ENCODE results near the gene ABI3BP. TPM values are rescaled to one million over a fixed set of nuclear protein-coding genes. Genes with fewer than 3 reads are reported as not detected.
"Not testable (repeated sequence)": the region's sequence is repeated elsewhere in the genome, so short reads cannot be mapped to it uniquely, and the experiment has no call there.

ABI3BP gene
- 0.10 TPM in 1 of 2 replicates, not detected in the other for total RNA-seq (2014; rRNA removed; shearing (Covaris generic); ENCODE audit: low replicate concordance)

GRCh38 chr3:100993309-100993708, at the start of gene ABI3BP:
ABI3BP (minus strand) TSS chr3:100993421; CDS start chr3:100993384, 37 bp downstream.
- in situ Hi-C loops (cut with HindIII; ENCODE audit: low pct_unique_long_range_greater_than_20kb, low sequenced_read_pairs): no loop called here

GRCh38 chr3:101039285-101039684, 46.1 kb upstream of the ABI3BP start:
- DNase-seq (ENCODE audit: low read depth): peak; percentile 14
- in situ Hi-C loops (cut with HindIII; ENCODE audit: low pct_unique_long_range_greater_than_20kb, low sequenced_read_pairs): no loop called here

More at GRCh38 chr3:100993309-100993708, at the start of gene ABI3BP:
- peak; percentile 53 for DNase-seq (ENCODE audit: low read depth)

GRCh38 chr3:101038880-101039279, 45.7 kb upstream of the ABI3BP start:
- DNase-seq (ENCODE audit: low read depth): no peak
- in situ Hi-C loops (cut with HindIII; ENCODE audit: low pct_unique_long_range_greater_than_20kb, low sequenced_read_pairs): no loop called here

- in situ Hi-C loops (cut with HindIII; ENCODE audit: low pct_unique_long_range_greater_than_20kb, low sequenced_read_pairs): no loop called here
Measured at GRCh38 chr3:101038393-101038792, 45.2 kb upstream of the ABI3BP start.

GRCh38 chr3:101037613-101038012, 44.4 kb upstream of the ABI3BP start:
- in situ Hi-C loops (cut with HindIII; ENCODE audit: low pct_unique_long_range_greater_than_20kb, low sequenced_read_pairs): no loop called here
- DNase-seq (ENCODE audit: low read depth): no peak

More at GRCh38 chr3:101038393-101038792, 45.2 kb upstream of the ABI3BP start:
- no peak for DNase-seq (ENCODE audit: low read depth)

DNA sequence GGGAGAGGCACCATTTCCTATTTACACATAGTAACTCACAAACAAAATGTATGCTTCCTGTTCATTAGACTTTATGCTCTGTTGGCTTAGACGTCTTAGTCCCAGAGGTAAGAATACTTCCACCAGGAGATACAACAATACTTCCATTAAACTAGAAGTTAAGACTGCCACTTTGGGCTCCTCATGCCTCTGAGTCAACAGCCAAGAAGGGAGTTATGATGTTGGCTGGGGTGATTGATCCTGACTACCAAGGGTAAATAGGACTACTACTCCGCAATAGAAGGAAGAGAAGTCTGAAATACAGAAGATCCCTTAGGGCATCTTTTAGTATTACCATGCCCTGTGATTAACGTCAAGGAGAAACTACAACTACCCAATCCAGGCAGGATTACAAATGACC, 43.5 kb upstream of the ABI3BP start:
- in situ Hi-C loops (cut with HindIII; ENCODE audit: low pct_unique_long_range_greater_than_20kb, low sequenced_read_pairs): no loop called here
- no peak for DNase-seq (ENCODE audit: low read depth)

DNA sequence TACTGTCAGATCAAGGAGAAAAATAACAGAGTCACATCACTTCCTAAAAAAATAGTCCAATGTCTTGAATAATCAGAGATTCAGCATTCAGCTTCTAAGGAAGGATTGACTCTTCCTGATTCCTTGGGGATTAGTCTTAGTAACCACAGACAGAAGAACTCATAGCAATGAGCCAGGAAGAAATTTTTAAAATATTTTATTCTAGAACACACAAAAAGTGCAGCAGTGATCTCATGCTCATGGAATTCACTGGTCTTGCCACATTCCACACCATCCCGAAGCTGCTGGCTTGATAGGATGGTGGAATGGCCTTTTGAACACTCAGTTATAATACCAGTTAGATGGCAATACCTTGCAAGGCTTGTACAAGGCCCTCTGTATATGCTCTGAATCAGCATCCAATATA, 43.0 kb upstream of the ABI3BP start:
- DNase-seq (ENCODE audit: low read depth): peak; percentile 87
- in situ Hi-C loops (cut with HindIII; ENCODE audit: low pct_unique_long_range_greater_than_20kb, low sequenced_read_pairs): no loop called here

DNA sequence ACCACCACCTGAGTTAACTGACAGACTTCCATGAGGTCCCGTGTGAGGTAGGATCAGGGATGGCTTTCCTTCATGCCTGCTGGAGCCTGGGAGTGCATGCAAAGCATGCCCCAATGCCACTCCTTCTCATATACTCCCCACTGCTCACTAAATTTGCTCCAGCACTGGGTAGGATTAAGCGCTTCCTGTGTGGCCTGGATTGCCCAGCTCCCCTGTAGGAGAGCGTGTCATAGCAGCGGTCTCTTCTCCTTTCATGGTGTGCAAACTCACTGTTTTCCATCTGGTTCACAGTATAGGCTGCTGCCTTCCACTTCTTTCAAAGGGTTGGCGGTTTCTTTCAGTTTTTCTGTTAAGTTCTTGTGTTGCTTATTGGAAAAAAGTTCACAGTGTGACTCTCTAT, 34.1 kb upstream of the ABI3BP start:
- no peak for DNase-seq (ENCODE audit: low read depth)

GRCh38 chr3:101026881-101027280, 33.7 kb upstream of the ABI3BP start:
- no peak for DNase-seq (ENCODE audit: low read depth)
- in situ Hi-C loops (cut with HindIII; ENCODE audit: low pct_unique_long_range_greater_than_20kb, low sequenced_read_pairs): no loop called here

More for the DNA sequence above, 34.1 kb upstream of the ABI3BP start:
- in situ Hi-C loops (cut with HindIII; ENCODE audit: low pct_unique_long_range_greater_than_20kb, low sequenced_read_pairs): no loop called here

DNA sequence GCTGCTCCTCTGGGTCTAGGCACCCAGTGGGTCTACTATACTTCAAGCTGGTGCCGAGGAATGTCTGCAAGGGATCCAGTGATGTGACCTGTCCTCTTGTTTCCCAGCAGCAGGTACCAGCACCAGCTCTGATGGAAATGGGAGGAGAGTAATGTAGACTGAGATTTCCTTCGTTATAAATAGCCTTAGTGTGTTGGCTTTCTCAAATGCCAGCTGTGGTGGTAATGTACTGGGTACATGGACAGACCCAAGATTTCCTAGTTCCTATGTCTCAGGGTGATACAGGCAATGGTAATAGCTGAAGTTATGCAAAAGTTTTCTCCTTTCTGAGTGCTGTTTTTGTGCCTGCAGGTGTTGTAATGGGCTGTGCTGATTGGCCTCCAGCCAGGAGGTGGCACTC, 33.0 kb upstream of the ABI3BP start:
- in situ Hi-C loops (cut with HindIII; ENCODE audit: low pct_unique_long_range_greater_than_20kb, low sequenced_read_pairs): no loop called here

GRCh38 chr3:101020351-101021015, 27.3 kb upstream of the ABI3BP start:
- DNase-seq (ENCODE audit: low read depth): no peak
- in situ Hi-C loops (cut with HindIII; ENCODE audit: low pct_unique_long_range_greater_than_20kb, low sequenced_read_pairs): no loop called here

More for the DNA sequence above, 33.0 kb upstream of the ABI3BP start:
- no peak for DNase-seq (ENCODE audit: low read depth)

GRCh38 chr3:101017017-101017416, 23.8 kb upstream of the ABI3BP start:
- in situ Hi-C loops (cut with HindIII; ENCODE audit: low pct_unique_long_range_greater_than_20kb, low sequenced_read_pairs): no loop called here
- DNase-seq (ENCODE audit: low read depth): no peak

DNA sequence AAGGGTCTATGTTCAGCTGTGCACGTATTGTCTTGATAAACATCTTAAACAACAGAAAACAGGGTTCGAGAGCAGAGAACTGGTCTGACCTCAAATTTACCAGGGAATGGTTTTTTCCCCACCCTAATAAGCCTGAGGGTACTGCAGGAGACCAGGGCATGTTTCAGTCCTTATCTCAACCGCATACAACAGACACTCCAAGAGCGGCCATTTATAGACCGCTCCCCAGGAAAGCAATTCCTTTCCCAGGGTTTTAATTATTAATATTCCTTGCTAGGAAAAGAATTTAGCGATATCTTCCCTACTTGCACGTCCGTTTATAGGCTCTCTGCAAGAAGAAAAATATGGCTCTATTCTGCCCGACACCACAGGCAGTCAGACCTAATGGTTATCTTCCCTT, 19.1 kb upstream of the ABI3BP start:
- DNase-seq (ENCODE audit: low read depth); in situ Hi-C loops (cut with HindIII; ENCODE audit: low pct_unique_long_range_greater_than_20kb, low sequenced_read_pairs): not testable (repeated sequence)

DNA sequence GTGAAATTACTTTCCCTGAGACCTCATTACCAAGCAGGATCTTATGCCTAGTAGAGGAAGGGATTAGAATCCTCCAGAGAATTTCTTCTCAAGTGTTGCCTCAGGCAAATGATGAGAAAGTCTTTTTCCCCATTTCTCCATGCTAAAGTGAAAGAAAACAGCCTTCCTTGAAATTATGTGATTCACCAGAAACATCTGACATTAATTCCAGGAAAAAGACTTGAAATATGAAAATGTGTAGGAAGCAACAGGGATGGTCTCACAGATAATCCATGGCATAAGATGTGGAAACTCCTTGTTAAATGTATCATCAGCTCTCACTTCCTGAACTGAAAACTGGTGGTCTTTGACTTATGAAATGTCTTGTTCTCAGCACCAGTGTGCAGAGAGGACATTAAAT, 17.9 kb upstream of the ABI3BP start:
- no peak for DNase-seq (ENCODE audit: low read depth)
- in situ Hi-C loops (cut with HindIII; ENCODE audit: low pct_unique_long_range_greater_than_20kb, low sequenced_read_pairs): no loop called here

DNA sequence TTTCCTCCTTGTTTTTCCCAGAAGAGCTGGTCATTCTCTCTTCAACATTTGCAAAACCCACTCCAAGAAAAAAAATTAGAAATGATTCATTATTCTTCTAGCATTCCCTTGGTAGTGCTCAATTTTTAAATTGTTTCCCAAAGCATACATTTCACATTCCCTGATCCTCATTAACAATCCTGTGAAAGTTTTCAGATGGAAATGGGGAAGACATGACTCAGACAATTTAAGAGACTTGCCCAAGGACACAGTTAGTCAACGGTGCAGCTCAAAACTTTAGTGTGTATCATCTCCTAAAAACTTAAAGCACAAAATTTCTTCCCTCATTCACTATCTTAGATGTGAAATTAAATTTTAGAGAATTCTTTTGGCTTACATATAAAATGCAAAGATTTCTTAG, 17.1 kb upstream of the ABI3BP start:
- DNase-seq (ENCODE audit: low read depth): no peak
- in situ Hi-C loops (cut with HindIII; ENCODE audit: low pct_unique_long_range_greater_than_20kb, low sequenced_read_pairs): no loop called here

- no peak for DNase-seq (ENCODE audit: low read depth)
- in situ Hi-C loops (cut with HindIII; ENCODE audit: low pct_unique_long_range_greater_than_20kb, low sequenced_read_pairs): no loop called here
Measured at GRCh38 chr3:101009386-101009785, 16.2 kb upstream of the ABI3BP start.

DNA sequence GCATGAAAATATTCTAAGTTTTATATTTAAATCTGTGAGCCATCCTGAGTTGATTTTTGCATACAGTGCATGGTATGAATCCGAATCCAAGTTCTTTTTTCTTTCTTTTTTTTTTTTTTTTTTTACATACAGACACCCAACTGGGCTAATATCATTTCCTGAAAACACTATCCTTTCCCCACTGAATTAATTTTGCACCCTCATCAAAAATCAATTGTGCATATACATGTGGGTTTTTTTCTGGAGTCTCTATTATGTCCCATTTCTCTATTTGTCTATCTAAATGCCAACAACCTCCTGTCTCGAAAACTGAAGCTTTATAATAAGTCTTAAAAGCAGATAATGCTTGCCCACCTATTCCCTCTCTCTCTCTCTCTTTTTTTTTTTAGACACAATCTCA, 5.9 kb upstream of the ABI3BP start:
- in situ Hi-C loops (cut with HindIII; ENCODE audit: low pct_unique_long_range_greater_than_20kb, low sequenced_read_pairs): no loop called here
- DNase-seq (ENCODE audit: low read depth): no peak

GRCh38 chr3:100994809-100995208, 1.6 kb upstream of the ABI3BP start:
- in situ Hi-C loops (cut with HindIII; ENCODE audit: low pct_unique_long_range_greater_than_20kb, low sequenced_read_pairs): no loop called here
- no peak for DNase-seq (ENCODE audit: low read depth)

DNA sequence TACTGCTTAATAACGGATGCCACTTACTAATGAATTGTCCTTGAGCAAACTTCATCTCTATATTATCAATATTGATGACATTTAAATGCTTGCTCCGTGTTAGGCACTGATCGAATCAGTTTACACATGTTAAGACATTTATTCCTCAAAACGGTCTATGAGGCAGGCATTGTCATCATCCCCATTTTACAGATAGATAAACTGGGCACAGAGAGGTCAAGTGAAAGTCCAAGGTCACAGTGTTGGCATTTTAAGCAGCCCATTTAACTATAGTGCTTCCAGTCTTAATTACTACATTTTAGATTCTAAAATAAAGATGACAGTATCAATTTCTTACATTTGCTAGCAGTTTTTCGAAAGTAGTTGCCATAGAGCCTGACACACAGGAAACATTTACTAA, 966 bp upstream of the ABI3BP start:
- in situ Hi-C loops (cut with HindIII; ENCODE audit: low pct_unique_long_range_greater_than_20kb, low sequenced_read_pairs): no loop called here
- no peak for DNase-seq (ENCODE audit: low read depth)
